Esophagus (tissue), 2 donors: Measurements from ENCODE around the gene TBC1D8. TPM values are rescaled to one million over a fixed set of nuclear protein-coding genes. Genes with fewer than 3 reads are reported as not detected.

Experiments used
- H3K27ac ChIP-seq, 2 donors: one replicate each; pipeline ENCODE4 v1.5.1; 2013; ENCODE audit warnings: low read depth in 2 of 2, mild to moderate bottlenecking in 2 of 2, inconsistent platforms in 1 of 2, low read length in 1 of 2, moderate library complexity in 1 of 2
- H3K27me3 ChIP-seq, 2 donors: one replicate each; pipeline ENCODE4 v1.6.1; 2013; ENCODE audit warnings: low read length in 2 of 2, control low read depth in 1 of 2, mild to moderate bottlenecking in 1 of 2; ENCODE audit not compliant: insufficient read depth in 2 of 2, control insufficient read depth in 1 of 2
- H3K36me3 ChIP-seq, 2 donors: one replicate each; pipeline ENCODE4 v1.6.1; 2013; ENCODE audit warnings: low read length in 1 of 2; ENCODE audit not compliant: control insufficient read depth in 2 of 2, insufficient read depth in 2 of 2
- H3K4me1 ChIP-seq, 2 donors: one replicate each; pipeline ENCODE4 v1.6.1; 2013; ENCODE audit warnings: low read length in 1 of 2; ENCODE audit not compliant: control insufficient read depth in 2 of 2, insufficient read depth in 2 of 2
- H3K4me3 ChIP-seq, 2 donors: one replicate each; pipeline ENCODE4 v1.5.1; 2013; ENCODE audit warnings: low read length in 2 of 2, mild to moderate bottlenecking in 2 of 2, low read depth in 1 of 2, moderate library complexity in 1 of 2
- H3K9me3 ChIP-seq, 2 donors: one replicate each; pipeline ENCODE4 v1.6.1; 2013; ENCODE audit warnings: mild to moderate bottlenecking in 2 of 2, low read depth in 1 of 2, low read length in 1 of 2, moderate library complexity in 1 of 2; ENCODE audit not compliant: control insufficient read depth in 2 of 2, insufficient read depth in 1 of 2
- whole genome bisulfite sequencing, 2 donors: extraction: QIAGEN DNeasy Blood & Tissue Kit; methylation state at CpG; one replicate each; pipeline ENCODE4 v1.1.7; 2013; 5-methylcytosine and 5-hydroxymethylcytosine counted together
- polyA plus RNA-seq, 2 donors: library from polyadenylated mRNA; stranded (reverse); fragments of 200-250 nt; gene quantifications; one replicate each; pipeline ENCODE4 v1.2.3, GENCODE V29; 2013
- donor health status: healthy with polysubstance abuse.
- donor health status: Bipolar disorder and iron deficiency.

TBC1D8 gene
- polyA plus RNA-seq, 2 donors, result 13.3 to 19.4 TPM

- peaks cover 0 to 31% of the 10 kb centered on the region in 2 donors for H3K36me3 ChIP-seq
- no peaks in the 10 kb centered on the region for H3K27me3 ChIP-seq
- no peaks in the 10 kb centered on the region for H3K4me1 ChIP-seq
- no peaks in the 10 kb centered on the region for H3K9me3 ChIP-seq
- 93 to 97% methylated on average over 3 of the region's 3 CpGs for WGBS, 2 donors
- H3K4me3 ChIP-seq, result no peak overlapping the region
- H3K27ac ChIP-seq, result no peak overlapping the region
Observed at GRCh38 chr2:100989666-100990065, 161.5 kb downstream of the TBC1D8 start.

- Histone ChIP-seq H3K36me3 (peaks cover 0 to 25% of the 10 kb centered on the region in 2 donors), H3K9me3 (no peaks in the 10 kb centered on the region), H3K27me3 (no peaks in the 10 kb centered on the region), H3K4me1 (no peaks in the 10 kb centered on the region), H3K27ac (no peak overlapping the region), H3K4me3 (no peak overlapping the region)
- WGBS, 2 donors, result 83 to 84% methylated on average over 8 of the region's 8 CpGs
Observed at GRCh38 chr2:100988630-100989417, 162.4 kb downstream of the TBC1D8 start.

- WGBS, 2 donors, result 72 to 74% methylated on average over 4 of the region's 4 CpGs
- no peak overlapping the region for H3K27ac ChIP-seq
- no peak overlapping the region for H3K4me3 ChIP-seq
- H3K9me3 ChIP-seq, result no peaks in the 10 kb centered on the region
- peaks cover 0 to 22% of the 10 kb centered on the region in 2 donors for H3K36me3 ChIP-seq
- H3K27me3 ChIP-seq, result no peaks in the 10 kb centered on the region
- H3K4me1 ChIP-seq, result no peaks in the 10 kb centered on the region
Observed at GRCh38 chr2:100987974-100988373, 163.2 kb downstream of the TBC1D8 start.

GRCh38 chr2:100987536-100987935 is 163.6 kb downstream of the TBC1D8 start:
- Histone ChIP-seq H3K36me3 (peaks cover 0 to 24% of the 10 kb centered on the region in 2 donors), H3K27me3 (no peaks in the 10 kb centered on the region), H3K9me3 (no peaks in the 10 kb centered on the region), H3K4me1 (no peaks in the 10 kb centered on the region), H3K27ac (no peak overlapping the region), H3K4me3 (no peak overlapping the region)
- 93% methylated on average over 3 of the region's 3 CpGs for WGBS, 2 donors

GRCh38 chr2:100986157-100986556 is 165.0 kb downstream of the TBC1D8 start:
- WGBS, 2 donors, result 89 to 92% methylated on average over 11 of the region's 11 CpGs
- Histone ChIP-seq H3K36me3 (peaks cover 0 to 34% of the 10 kb centered on the region in 2 donors), H3K27me3 (no peaks in the 10 kb centered on the region)

GRCh38 chr2:100984892-100985307 is 166.3 kb downstream of the TBC1D8 start:
- H3K27ac ChIP-seq, result no peak overlapping the region
- no peak overlapping the region for H3K4me3 ChIP-seq
- peaks cover 4 to 28% of the 10 kb centered on the region in 2 donors for H3K36me3 ChIP-seq
- no peaks in the 10 kb centered on the region for H3K9me3 ChIP-seq
- no peaks in the 10 kb centered on the region for H3K4me1 ChIP-seq
- no peaks in the 10 kb centered on the region for H3K27me3 ChIP-seq
- 30 to 31% methylated on average over 7 of the region's 7 CpGs for WGBS, 2 donors

More at GRCh38 chr2:100986157-100986556, 165.0 kb downstream of the TBC1D8 start:
- H3K4me3 ChIP-seq, result no peak overlapping the region
- H3K4me1 ChIP-seq, result no peaks in the 10 kb centered on the region
- H3K27ac ChIP-seq, result no peak overlapping the region
- H3K9me3 ChIP-seq, result no peaks in the 10 kb centered on the region

GRCh38 chr2:100983684-100984310 is 167.4 kb downstream of the TBC1D8 start:
- H3K9me3 ChIP-seq, result no peaks in the 10 kb centered on the region
- peaks cover 4 to 28% of the 10 kb centered on the region in 2 donors for H3K36me3 ChIP-seq
- 71 to 76% methylated on average over 11 of the region's 11 CpGs for WGBS, 2 donors
- no peak overlapping the region for H3K27ac ChIP-seq
- no peaks in the 10 kb centered on the region for H3K27me3 ChIP-seq
- H3K4me3 ChIP-seq, result no peak overlapping the region
- H3K4me1 ChIP-seq, result no peaks in the 10 kb centered on the region

GRCh38 chr2:100983201-100983600 is 168.0 kb downstream of the TBC1D8 start:
- Histone ChIP-seq H3K4me1 (no peaks in the 10 kb centered on the region), H3K4me3 (no peak overlapping the region), H3K27me3 (no peaks in the 10 kb centered on the region), H3K36me3 (peaks cover 4 to 24% of the 10 kb centered on the region in 2 donors), H3K9me3 (no peaks in the 10 kb centered on the region), H3K27ac (no peak overlapping the region)
- 86 to 88% methylated on average over 12 of the region's 12 CpGs for WGBS, 2 donors

- H3K36me3 ChIP-seq, result peaks cover 4 to 20% of the 10 kb centered on the region in 2 donors
- no peaks in the 10 kb centered on the region for H3K27me3 ChIP-seq
- H3K4me1 ChIP-seq, result no peaks in the 10 kb centered on the region
- no peaks in the 10 kb centered on the region for H3K9me3 ChIP-seq
- no peak overlapping the region for H3K4me3 ChIP-seq
- no peak overlapping the region for H3K27ac ChIP-seq
- WGBS, 2 donors, result 76 to 81% methylated on average over 8 of the region's 8 CpGs
Observed at GRCh38 chr2:100982431-100982861, 168.7 kb downstream of the TBC1D8 start.
